ENCODE measurements around the gene JAKMIP1.
A peak's percentile ranks its signal among the peaks of the same experiment; 100 is the strongest.

- TF ChIP-seq CTCF (IDR thresholded peaks at IDR 0.05): peak; percentile 72 to 87 (median 81)
- no peak for TF ChIP-seq POLR2A (IDR thresholded peaks at IDR 0.05)
Measured at GRCh38 chr4:5998333-5998936, 201.9 kb downstream of the JAKMIP1 start.

Data from body of pancreas (tissue), 4 donors.